ENCODE results near the gene KY.

- no peak for TF ChIP-seq CTCF (IDR thresholded peaks at IDR 0.05)
- no peak for TF ChIP-seq POLR2AphosphoS5 (IDR thresholded peaks at IDR 0.05; ENCODE audit: low read depth, low read length)
- TF ChIP-seq TCF7L2 (IDR thresholded peaks at IDR 0.05; ENCODE audit: low read depth, low read length): no peak
- TF ChIP-seq REST (IDR thresholded peaks at IDR 0.05; ENCODE audit: insufficient read depth in 1 of 2, low read depth in 2 of 2, low read length in 1 of 2): no peak
- TF ChIP-seq SIN3A (IDR thresholded peaks at IDR 0.05; ENCODE audit: borderline replicate concordance, insufficient read depth, low read depth, low read length): no peak
Observed at GRCh38 chr3:134652886-134653630, 2.2 kb upstream of the KY start.

Measured in Panc1 (cell line).